ENCODE data around the gene GPX1.

The GPX1 gene

GRCh38 chr3:49311283-49311682, 46.9 kb downstream of the GPX1 start:
- Histone ChIP-seq H3K4me3 (ENCODE audit: extremely low read depth, insufficient read depth, low read length, poor library complexity, severe bottlenecking) (no peak overlapping the region), H3K36me3 (ENCODE audit: control insufficient read depth, insufficient read depth, low read length) (peaks cover 78% of the 10 kb centered on the region), H3K9me3 (ENCODE audit: control insufficient read depth, low read length) (no peaks in the 10 kb centered on the region), H3K27ac (ENCODE audit: low read depth, low read length, severe bottlenecking) (no peak overlapping the region), H3K4me1 (ENCODE audit: control insufficient read depth, insufficient read depth, low read length, poor library complexity, severe bottlenecking) (no peaks in the 10 kb centered on the region)
- 92 to 96% methylated on average over 2 to 3 of the region's 3 CpGs for WGBS, 2 experiments (ENCODE audit: insufficient coverage in 2 of 2)

- Histone ChIP-seq H3K27ac (ENCODE audit: low read depth, low read length, severe bottlenecking) (no peak overlapping the region), H3K36me3 (ENCODE audit: control insufficient read depth, insufficient read depth, low read length) (peaks cover 76% of the 10 kb centered on the region), H3K4me1 (ENCODE audit: control insufficient read depth, insufficient read depth, low read length, poor library complexity, severe bottlenecking) (no peaks in the 10 kb centered on the region), H3K4me3 (ENCODE audit: extremely low read depth, insufficient read depth, low read length, poor library complexity, severe bottlenecking) (no peak overlapping the region), H3K9me3 (ENCODE audit: control insufficient read depth, low read length) (no peaks in the 10 kb centered on the region)
- WGBS, 2 experiments (ENCODE audit: insufficient coverage in 2 of 2): no CpG with 5 or more reads among the region's 1 CpG
These were observed 47.5 kb downstream of the GPX1 start for GRCh38 chr3:49310677-49311076.
